HCT116 (cell line): ENCODE measurements around the gene DENND2A. TPM values are rescaled to one million over a fixed set of nuclear protein-coding genes. Genes with fewer than 3 reads are reported as not detected.

ENCODE experiments used
- ATAC-seq: fragments of 200-7000 bp; cut with Tn5 transposase; 2 replicates; pipeline ENCODE4 v1.9.1; 2020; ENCODE audit warnings: mild to moderate bottlenecking, moderate library complexity
- BruUV-seq: library from RNA; stranded (reverse); fragments of 400-500 nt; replicated peaks from 2 replicates; lab custom pipeline; 2021; lab: Mats Ljungman, UMichigan
- CTCF ChIA-PET: fragments of 300-600 bp; sonication (Branson Sonifier 250); formaldehyde crosslinking; loops from one replicate; lab custom pipeline; 2021; ENCODE audit warnings: antibody characterized with exemption; lab: Charles Lee
- POLR2A ChIA-PET: fragments of 300-600, 350-600 bp; sonication (Branson Sonifier 250); formaldehyde crosslinking; loops from one replicate; lab custom pipeline; 2021; ENCODE audit warnings: antibody characterized with exemption; lab: Charles Lee
- RAD21 ChIA-PET, 2 experiments: fragments of 300-600 bp; sonication (Branson Sonifier 250); formaldehyde crosslinking; loops; one replicate each; lab custom pipeline; 2023; ENCODE audit warnings: low total read pairs in 2 of 2; ENCODE audit not compliant: uncharacterized antibody in 2 of 2, unreplicated experiment in 2 of 2, low non-redundant PET in 1 of 2; lab: Charles Lee
- DNase-seq: peaks from one replicate; pipeline ENCODE4 v3.0.0-alpha.2; 2010; ENCODE audit warnings: low read depth, low spot score
- H2AFZ ChIP-seq: fragments of 200-600 bp; shearing (Covaris generic), sonication (generic); 2 replicates; pipeline ENCODE4 v1.6.1; 2017; ENCODE audit warnings: low read depth, mixed run types, mixed read lengths, antibody characterized with exemption, low read length; ENCODE audit not compliant: poor library complexity, severe bottlenecking
- H3K27ac ChIP-seq: 2 replicates; pipeline ENCODE4 v1.5.1; 2012; ENCODE audit warnings: low read depth, low read length
- H3K27me3 ChIP-seq: fragments of 200-600 bp; sonication (generic); 2 replicates; pipeline ENCODE4 v1.6.1; 2016; ENCODE audit warnings: mixed run types, low read length, mixed read lengths; ENCODE audit not compliant: insufficient read depth
- H3K36me3 ChIP-seq, 2 experiments: fragments of 200-500 bp in 1 of 2; fragments of 200-600 bp in 1 of 2; sonication (Bioruptor generic) in 1 of 2; sonication (generic) in 1 of 2; 2 replicates each; pipeline versions ENCODE4 v1.5.1 to v1.6.1; 2014 to 2016; ENCODE audit warnings: low read length in 2 of 2, inconsistent platforms in 1 of 2, mixed read lengths in 1 of 2, mixed run types in 1 of 2; ENCODE audit not compliant: insufficient read depth in 2 of 2, control insufficient read depth in 1 of 2
- H3K4me1 ChIP-seq, 2 experiments: fragments of 200-600 bp in 1 of 2; sonication (generic) in 1 of 2; 2 replicates each; pipeline versions ENCODE4 v1.5.1 to v1.6.1; 2012 to 2017; ENCODE audit warnings: low read length in 2 of 2, inconsistent platforms in 1 of 2, mild to moderate bottlenecking in 1 of 2, mixed read lengths in 1 of 2, mixed run types in 1 of 2, moderate library complexity in 1 of 2; ENCODE audit not compliant: insufficient read depth in 2 of 2, control insufficient read depth in 1 of 2
- H3K4me2 ChIP-seq: fragments of 200-600 bp; sonication (generic); 2 replicates; pipeline ENCODE4 v1.6.1; 2017; ENCODE audit warnings: mixed run types, low read length, mixed read lengths
- H3K4me3 ChIP-seq, 2 experiments: fragments of 200-600 bp in 1 of 2; sonication (generic) in 1 of 2; replicated peaks in 1 of 2; 2 replicates each; pipeline ENCODE4 v1.5.1; 2011 to 2016; ENCODE audit warnings: low read length in 2 of 2, control low read depth in 1 of 2, low read depth in 1 of 2, mild to moderate bottlenecking in 1 of 2, mixed read lengths in 1 of 2, mixed run types in 1 of 2
- H3K79me2 ChIP-seq: fragments of 200-600 bp; sonication (generic); 2 replicates; pipeline ENCODE4 v1.6.1; 2017; ENCODE audit warnings: mild to moderate bottlenecking, mixed run types, low read length, moderate library complexity, mixed read lengths; ENCODE audit not compliant: insufficient read depth
- H3K9ac ChIP-seq: fragments of 200-600 bp; sonication (generic); 2 replicates; pipeline ENCODE4 v1.6.1; 2016; ENCODE audit warnings: low read length, mixed read lengths
- H3K9me2 ChIP-seq: fragments of 200-600 bp; sonication (generic), shearing (Covaris generic); 2 replicates; pipeline ENCODE4 v1.6.1; 2017; ENCODE audit warnings: mixed run types, mild to moderate bottlenecking, moderate library complexity; ENCODE audit not compliant: insufficient read depth
- H3K9me3 ChIP-seq, 2 experiments: fragments of 200-500 bp in 1 of 2; fragments of 200-600 bp in 1 of 2; sonication (Bioruptor generic) in 1 of 2; sonication (generic) in 1 of 2; 2 replicates each; pipeline ENCODE4 v1.6.1; 2014 to 2017; ENCODE audit warnings: low read length in 2 of 2, mixed read lengths in 2 of 2, inconsistent platforms in 1 of 2, low read depth in 1 of 2, mild to moderate bottlenecking in 1 of 2, mixed run types in 1 of 2, moderate library complexity in 1 of 2; ENCODE audit not compliant: control insufficient read depth in 1 of 2, insufficient read depth in 1 of 2
- H4K20me1 ChIP-seq: fragments of 200-600 bp; sonication (generic), shearing (Covaris generic); 2 replicates; pipeline ENCODE4 v1.6.1; 2017; ENCODE audit warnings: mixed run types, mild to moderate bottlenecking, moderate library complexity; ENCODE audit not compliant: insufficient read depth
- ATF3 ChIP-seq: IDR thresholded peaks from 2 replicates; pipeline ENCODE4 v1.6.1; 2012
- CBX3 ChIP-seq: IDR thresholded peaks from 2 replicates; pipeline ENCODE4 v1.6.1; 2012; ENCODE audit warnings: low read depth
- CEBPB ChIP-seq: IDR thresholded peaks from 2 replicates; pipeline ENCODE4 v1.6.1; 2012; ENCODE audit warnings: low read depth
- EGR1 ChIP-seq: IDR thresholded peaks from 2 replicates; pipeline ENCODE4 v1.6.1; 2012; ENCODE audit warnings: low read depth
- ELF1 ChIP-seq: IDR thresholded peaks from 2 replicates; pipeline ENCODE4 v1.6.1; 2012; ENCODE audit warnings: low read depth, borderline replicate concordance
- EZH2phosphoT487 ChIP-seq: fragments of 200-600 bp; IDR thresholded peaks from 2 replicates; pipeline ENCODE4 v1.6.1; 2018; ENCODE audit warnings: antibody characterized with exemption, borderline replicate concordance
- MAX ChIP-seq: IDR thresholded peaks from 2 replicates; pipeline ENCODE4 v1.6.1; 2012
- POLR2AphosphoS5 ChIP-seq: IDR thresholded peaks from 2 replicates; pipeline ENCODE4 v1.6.1; 2011; ENCODE audit warnings: mild to moderate bottlenecking, low read depth, low read length, moderate library complexity
- SIN3A ChIP-seq: IDR thresholded peaks from 2 replicates; pipeline ENCODE4 v1.6.1; 2012; ENCODE audit warnings: low read depth
- SP1 ChIP-seq: IDR thresholded peaks from 2 replicates; pipeline ENCODE4 v1.6.1; 2012; ENCODE audit warnings: low read depth
- SRF ChIP-seq: IDR thresholded peaks from 2 replicates; pipeline ENCODE4 v1.6.1; 2012; ENCODE audit warnings: low read depth
- TCF7L2 ChIP-seq: IDR thresholded peaks from 2 replicates; pipeline ENCODE4 v1.7.0; 2011; ENCODE audit warnings: borderline replicate concordance, inconsistent platforms; ENCODE audit not compliant: insufficient read depth, insufficient read length; ENCODE audit errors: extremely low read depth
- YY1 ChIP-seq: IDR thresholded peaks from 2 replicates; pipeline ENCODE4 v1.6.1; 2011; ENCODE audit warnings: low read length, low read depth, moderate library complexity, mild to moderate bottlenecking; ENCODE audit not compliant: insufficient replicate concordance; ENCODE audit errors: extremely low read depth
- ZBTB33 ChIP-seq: IDR thresholded peaks from 2 replicates; pipeline ENCODE4 v1.6.1; 2011; ENCODE audit warnings: mild to moderate bottlenecking, low read length, moderate library complexity; ENCODE audit not compliant: insufficient replicate concordance; ENCODE audit errors: extremely low read depth
- intact Hi-C: fragments of 100-400 bp; cut with micrococcal nuclease; formaldehyde crosslinking; loops from 2 replicates; pipeline ENCODE4 v1.10.0; 2022
- total RNA-seq: library from RNA; stranded (reverse); gene quantifications from one replicate; pipeline ENCODE4 v1.2.1, GENCODE V29; 2021; ENCODE audit not compliant: unreplicated experiment
- TF ChIP-seq, protein P1 (sequence below), 3 experiments: fragments of 200-600 bp in 1 of 3; sonication (generic) in 1 of 3; IDR thresholded peaks in 2 of 3; conservative IDR thresholded peaks in 1 of 3; 2 replicates each; pipeline ENCODE4 v1.5.1; 2012 to 2017; ENCODE audit warnings: low read depth in 2 of 3, low read length in 2 of 3, antibody characterized with exemption in 1 of 3, borderline replicate concordance in 1 of 3, control low read depth in 1 of 3, mild to moderate bottlenecking in 1 of 3, mixed read lengths in 1 of 3, mixed run types in 1 of 3, moderate library complexity in 1 of 3; ENCODE audit not compliant: insufficient read depth in 1 of 3
- TF ChIP-seq, protein P2 (sequence below): IDR thresholded peaks from 2 replicates; pipeline ENCODE4 v1.6.1; 2012; ENCODE audit warnings: low read depth

DENND2A gene
- total RNA-seq, 1 experiment from 2014 or later: 0.12 TPM

DNA sequence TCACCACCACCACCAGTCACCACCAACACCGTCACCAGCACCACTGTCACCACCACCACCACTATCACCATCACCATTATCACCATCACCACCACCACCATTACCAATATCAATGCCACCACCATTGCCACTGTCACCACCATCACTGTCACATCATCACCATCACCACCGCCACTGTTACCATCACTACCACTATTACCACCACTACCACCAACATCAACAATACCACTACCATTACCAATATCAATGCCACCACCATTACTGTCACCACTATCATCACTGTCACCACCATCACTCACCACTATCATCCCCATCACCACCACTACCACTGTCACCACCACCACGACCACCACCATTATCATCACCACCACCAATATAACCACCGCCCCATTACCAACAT, 14.0 kb upstream of the DENND2A start (continued):
- TF ChIP-seq, protein P1, sequence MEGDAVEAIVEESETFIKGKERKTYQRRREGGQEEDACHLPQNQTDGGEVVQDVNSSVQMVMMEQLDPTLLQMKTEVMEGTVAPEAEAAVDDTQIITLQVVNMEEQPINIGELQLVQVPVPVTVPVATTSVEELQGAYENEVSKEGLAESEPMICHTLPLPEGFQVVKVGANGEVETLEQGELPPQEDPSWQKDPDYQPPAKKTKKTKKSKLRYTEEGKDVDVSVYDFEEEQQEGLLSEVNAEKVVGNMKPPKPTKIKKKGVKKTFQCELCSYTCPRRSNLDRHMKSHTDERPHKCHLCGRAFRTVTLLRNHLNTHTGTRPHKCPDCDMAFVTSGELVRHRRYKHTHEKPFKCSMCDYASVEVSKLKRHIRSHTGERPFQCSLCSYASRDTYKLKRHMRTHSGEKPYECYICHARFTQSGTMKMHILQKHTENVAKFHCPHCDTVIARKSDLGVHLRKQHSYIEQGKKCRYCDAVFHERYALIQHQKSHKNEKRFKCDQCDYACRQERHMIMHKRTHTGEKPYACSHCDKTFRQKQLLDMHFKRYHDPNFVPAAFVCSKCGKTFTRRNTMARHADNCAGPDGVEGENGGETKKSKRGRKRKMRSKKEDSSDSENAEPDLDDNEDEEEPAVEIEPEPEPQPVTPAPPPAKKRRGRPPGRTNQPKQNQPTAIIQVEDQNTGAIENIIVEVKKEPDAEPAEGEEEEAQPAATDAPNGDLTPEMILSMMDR (IDR thresholded peaks at IDR 0.05 in 2 of 3, conservative IDR thresholded peaks at IDR 0.05 in 1 of 3; ENCODE audit: borderline replicate concordance in 1 of 3, insufficient read depth in 1 of 3, low read depth in 2 of 3, low read length in 2 of 3): no peak
- no peak for TF ChIP-seq CEBPB
- TF ChIP-seq ZBTB33: no peak
- TF ChIP-seq SRF: no peak

DNA sequence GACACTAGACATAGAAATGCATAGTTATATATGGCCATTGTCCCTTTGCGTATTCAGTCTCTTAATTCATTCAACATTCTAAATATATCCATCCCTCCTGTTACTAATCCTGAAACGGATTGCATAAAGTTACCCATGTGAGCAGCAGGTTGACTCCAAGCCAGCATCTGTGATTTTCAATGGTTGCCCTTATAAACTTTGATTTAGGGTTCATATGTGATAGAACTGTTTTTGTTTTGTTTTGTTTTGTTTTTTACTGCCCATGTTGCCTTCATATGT, 13.4 kb upstream of the DENND2A start:
- Histone ChIP-seq H3K27ac (no peak overlapping the region), H3K9me3 (no peaks in the 10 kb centered on the region), H3K79me2 (no peaks in the 10 kb centered on the region), H3K4me1 (peaks cover 0 to 15% of the 10 kb centered on the region in 2 experiments; a peak in 2 of 4 replicates), H3K9ac (no peak overlapping the region), H3K4me3 (no peak overlapping the region), H3K36me3 (no peaks in the 10 kb centered on the region), H3K9me2 (no peaks in the 10 kb centered on the region), H3K27me3 (no peaks in the 10 kb centered on the region), H4K20me1 (no peaks in the 10 kb centered on the region), H2AFZ (no peak overlapping the region), H3K4me2 (no peak overlapping the region)
- BruUV-seq: no TSS peak
- ChIA-PET POLR2A (no interaction called here), CTCF (interaction anchor here (0.6 to 2.4 kb wide), 11 partner anchors 137 to 361 kb away, joined by 3 to 60 read pairs (median 6); partner anchors contain the start of genes MKRN1 and MRPS33), RAD21 (interaction anchor here (0.5 to 1.6 kb wide), 3 partner anchors 26 to 137 kb away, joined by 3 to 22 read pairs (median 18); no protein-coding TSS in a partner anchor)
- intact Hi-C loops: no loop called here
- ATAC-seq (no peak), DNase-seq (no peak)
- TF ChIP-seq EZH2phosphoT487 (no peak), SRF (no peak), MAX (no peak), SIN3A (no peak), CBX3 (no peak), YY1 (no peak), TCF7L2 (no peak), EGR1 (no peak), ATF3 (no peak), ELF1 (no peak), CEBPB (no peak), SP1 (no peak), POLR2AphosphoS5 (no peak)
- TF ChIP-seq, protein P2, sequence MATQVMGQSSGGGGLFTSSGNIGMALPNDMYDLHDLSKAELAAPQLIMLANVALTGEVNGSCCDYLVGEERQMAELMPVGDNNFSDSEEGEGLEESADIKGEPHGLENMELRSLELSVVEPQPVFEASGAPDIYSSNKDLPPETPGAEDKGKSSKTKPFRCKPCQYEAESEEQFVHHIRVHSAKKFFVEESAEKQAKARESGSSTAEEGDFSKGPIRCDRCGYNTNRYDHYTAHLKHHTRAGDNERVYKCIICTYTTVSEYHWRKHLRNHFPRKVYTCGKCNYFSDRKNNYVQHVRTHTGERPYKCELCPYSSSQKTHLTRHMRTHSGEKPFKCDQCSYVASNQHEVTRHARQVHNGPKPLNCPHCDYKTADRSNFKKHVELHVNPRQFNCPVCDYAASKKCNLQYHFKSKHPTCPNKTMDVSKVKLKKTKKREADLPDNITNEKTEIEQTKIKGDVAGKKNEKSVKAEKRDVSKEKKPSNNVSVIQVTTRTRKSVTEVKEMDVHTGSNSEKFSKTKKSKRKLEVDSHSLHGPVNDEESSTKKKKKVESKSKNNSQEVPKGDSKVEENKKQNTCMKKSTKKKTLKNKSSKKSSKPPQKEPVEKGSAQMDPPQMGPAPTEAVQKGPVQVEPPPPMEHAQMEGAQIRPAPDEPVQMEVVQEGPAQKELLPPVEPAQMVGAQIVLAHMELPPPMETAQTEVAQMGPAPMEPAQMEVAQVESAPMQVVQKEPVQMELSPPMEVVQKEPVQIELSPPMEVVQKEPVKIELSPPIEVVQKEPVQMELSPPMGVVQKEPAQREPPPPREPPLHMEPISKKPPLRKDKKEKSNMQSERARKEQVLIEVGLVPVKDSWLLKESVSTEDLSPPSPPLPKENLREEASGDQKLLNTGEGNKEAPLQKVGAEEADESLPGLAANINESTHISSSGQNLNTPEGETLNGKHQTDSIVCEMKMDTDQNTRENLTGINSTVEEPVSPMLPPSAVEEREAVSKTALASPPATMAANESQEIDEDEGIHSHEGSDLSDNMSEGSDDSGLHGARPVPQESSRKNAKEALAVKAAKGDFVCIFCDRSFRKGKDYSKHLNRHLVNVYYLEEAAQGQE: no peak
